Calu3 (cell line): ENCODE data around the gene LAMA2. TPM values are rescaled to one million over a fixed set of nuclear protein-coding genes. Genes with fewer than 3 reads are reported as not detected.

Experiments used
- BruUV-seq: library from RNA; stranded (reverse); fragments of 400-500 nt; replicated peaks from 2 replicates; lab custom pipeline; 2021; lab: Mats Ljungman, UMichigan
- CTCF ChIA-PET: fragments of 300-600 bp; sonication (Branson Sonifier 250); formaldehyde crosslinking; loops from one replicate; lab custom pipeline; 2022; ENCODE audit warnings: antibody characterized with exemption; lab: Charles Lee
- DNase-seq: peaks from one replicate; pipeline ENCODE4 v3.0.0; 2022
- H3K27ac Mint-ChIP-seq: one replicate; pipeline ENCODE4 v1.8.0; 2022; ENCODE audit warnings: mixed read lengths; ENCODE audit not compliant: unreplicated experiment
- H3K27me3 Mint-ChIP-seq: one replicate; pipeline ENCODE4 v1.8.0; 2022; ENCODE audit warnings: mixed read lengths; ENCODE audit not compliant: unreplicated experiment
- H3K36me3 Mint-ChIP-seq: one replicate; pipeline ENCODE4 v1.8.0; 2022; ENCODE audit warnings: mild to moderate bottlenecking, moderate library complexity, mixed read lengths; ENCODE audit not compliant: insufficient read depth, unreplicated experiment
- H3K4me1 Mint-ChIP-seq: one replicate; pipeline ENCODE4 v1.8.0; 2022; ENCODE audit warnings: mild to moderate bottlenecking, low read depth, mixed read lengths; ENCODE audit not compliant: unreplicated experiment
- H3K4me3 Mint-ChIP-seq: one replicate; pipeline ENCODE4 v1.8.0; 2022; ENCODE audit warnings: mild to moderate bottlenecking, low read depth, moderate library complexity, mixed read lengths; ENCODE audit not compliant: unreplicated experiment
- H3K9me3 Mint-ChIP-seq: one replicate; pipeline ENCODE4 v1.8.0; 2022; ENCODE audit warnings: low read depth, mixed read lengths; ENCODE audit not compliant: unreplicated experiment
- CTCF ChIP-seq: fragments of 200-600 bp; IDR thresholded peaks from one replicate; pipeline ENCODE4 v1.8.0; 2022; ENCODE audit warnings: antibody characterized with exemption; ENCODE audit not compliant: unreplicated experiment
- intact Hi-C: fragments of 100-400 bp; cut with micrococcal nuclease; formaldehyde crosslinking; loops from one replicate; pipeline ENCODE4 v1.10.0; 2022; ENCODE audit not compliant: unreplicated experiment
- total RNA-seq: library from RNA; stranded (reverse); gene quantifications from 2 replicates; pipeline ENCODE4 v1.2.3, GENCODE V29; 2022

LAMA2 gene
- total RNA-seq, 1 experiment from 2014 or later, result 0.80 TPM

GRCh38 chr6:129026601-129027000 lies 143.7 kb downstream of the LAMA2 start:
- no peaks in the 10 kb centered on the region for H3K36me3 Mint-ChIP-seq
- DNase-seq, result no peak
- intact Hi-C loops, result no loop called here
- H3K27ac Mint-ChIP-seq, result no peak overlapping the region
- H3K4me1 Mint-ChIP-seq, result no peaks in the 10 kb centered on the region
- CTCF ChIA-PET, result no interaction called here
- BruUV-seq, result no TSS peak
- no peak overlapping the region for H3K4me3 Mint-ChIP-seq
- H3K27me3 Mint-ChIP-seq, result no peaks in the 10 kb centered on the region
- H3K9me3 Mint-ChIP-seq, result no peaks in the 10 kb centered on the region
- no peak for TF ChIP-seq CTCF

GRCh38 chr6:129029778-129030177 lies 146.8 kb downstream of the LAMA2 start:
- CTCF ChIA-PET, result no interaction called here
- no TSS peak for BruUV-seq
- H3K27ac Mint-ChIP-seq, result no peak overlapping the region
- no peaks in the 10 kb centered on the region for H3K9me3 Mint-ChIP-seq
- intact Hi-C loops, result no loop called here
- DNase-seq, result no peak
- no peak overlapping the region for H3K4me3 Mint-ChIP-seq
- no peak for TF ChIP-seq CTCF
- no peaks in the 10 kb centered on the region for H3K4me1 Mint-ChIP-seq
- H3K36me3 Mint-ChIP-seq, result no peaks in the 10 kb centered on the region
- no peaks in the 10 kb centered on the region for H3K27me3 Mint-ChIP-seq

GRCh38 chr6:129030215-129030614 lies 147.3 kb downstream of the LAMA2 start:
- BruUV-seq, result no TSS peak
- H3K4me3 Mint-ChIP-seq, result no peak overlapping the region
- no peak for TF ChIP-seq CTCF
- CTCF ChIA-PET, result no interaction called here
- no peak for DNase-seq
- no peaks in the 10 kb centered on the region for H3K36me3 Mint-ChIP-seq
- H3K9me3 Mint-ChIP-seq, result no peaks in the 10 kb centered on the region
- H3K4me1 Mint-ChIP-seq, result no peaks in the 10 kb centered on the region
- intact Hi-C loops, result no loop called here
- H3K27ac Mint-ChIP-seq, result no peak overlapping the region
- no peaks in the 10 kb centered on the region for H3K27me3 Mint-ChIP-seq

- DNase-seq, result no peak
These were observed 148.2 kb downstream of the LAMA2 start for GRCh38 chr6:129031051-129031599.

More at GRCh38 chr6:129031051-129031599, 148.2 kb downstream of the LAMA2 start:
- no peak for TF ChIP-seq CTCF
- Mint-ChIP-seq H3K36me3 (no peaks in the 10 kb centered on the region), H3K4me3 (no peak overlapping the region), H3K4me1 (no peaks in the 10 kb centered on the region), H3K27ac (no peak overlapping the region), H3K9me3 (no peaks in the 10 kb centered on the region), H3K27me3 (no peaks in the 10 kb centered on the region)
- no TSS peak for BruUV-seq
- intact Hi-C loops, result no loop called here
- CTCF ChIA-PET, result no interaction called here
